ENCODE measurements around the gene RPS6KA5.

Gene RPS6KA5

GRCh38 chr14:90803249-90803648 lies 257.2 kb downstream of the RPS6KA5 start:
- no peak for DNase-seq

- no peak for DNase-seq
Observed at GRCh38 chr14:90799420-90799819, 261.0 kb downstream of the RPS6KA5 start.

GRCh38 chr14:90797919-90798318 lies 262.5 kb downstream of the RPS6KA5 start:
- DNase-seq = no peak

All from SHP77 treated with DMSO at 0.1 percent for 48 hours (cell line).